ENCODE measurements around the gene PTCH2. TPM values are rescaled to one million over a fixed set of nuclear protein-coding genes. Genes with fewer than 3 reads are reported as not detected.

Gene PTCH2
- total RNA-seq (2022): 0.56 and 0.79 TPM in 2 replicates
- Bru-seq, nascent RNA: percentile 37 among the genes with signal in this experiment
- percentile 57 among the genes with signal in this experiment for BruChase-seq, experiment 1, labeled RNA remaining after a 6-hour chase
- BruChase-seq, experiment 2, labeled RNA remaining after a 2-hour chase: percentile 49 among the genes with signal in this experiment
- long read RNA-seq: 0 reads

GRCh38 chr1:44842862-44843655 lies at the start of gene PTCH2:
Gene PTCH2 (minus strand): TSS chr1:44843253. CDS start chr1:44842932, 321 bp downstream.
- ChIA-PET CTCF (interaction anchor here (0.6 to 1.1 kb wide), 3 partner anchors 16 to 1086 kb away, joined by 3 to 4 read pairs (median 3); no protein-coding TSS in a partner anchor), POLR2A (interaction anchor here (1.5 kb wide), 1 partner anchor 12 kb away, joined by 3 read pairs; no protein-coding TSS in a partner anchor)
- DNase-seq (ENCODE audit: unreplicated experiment): no peak
- H3K36me3 Mint-ChIP-seq (ENCODE audit: insufficient read depth, unreplicated experiment): peaks cover 5% of the 10 kb centered on the region
- no peaks in the 10 kb centered on the region for H3K4me1 Mint-ChIP-seq (ENCODE audit: insufficient read depth, unreplicated experiment)
- TF ChIP-seq, protein P1, sequence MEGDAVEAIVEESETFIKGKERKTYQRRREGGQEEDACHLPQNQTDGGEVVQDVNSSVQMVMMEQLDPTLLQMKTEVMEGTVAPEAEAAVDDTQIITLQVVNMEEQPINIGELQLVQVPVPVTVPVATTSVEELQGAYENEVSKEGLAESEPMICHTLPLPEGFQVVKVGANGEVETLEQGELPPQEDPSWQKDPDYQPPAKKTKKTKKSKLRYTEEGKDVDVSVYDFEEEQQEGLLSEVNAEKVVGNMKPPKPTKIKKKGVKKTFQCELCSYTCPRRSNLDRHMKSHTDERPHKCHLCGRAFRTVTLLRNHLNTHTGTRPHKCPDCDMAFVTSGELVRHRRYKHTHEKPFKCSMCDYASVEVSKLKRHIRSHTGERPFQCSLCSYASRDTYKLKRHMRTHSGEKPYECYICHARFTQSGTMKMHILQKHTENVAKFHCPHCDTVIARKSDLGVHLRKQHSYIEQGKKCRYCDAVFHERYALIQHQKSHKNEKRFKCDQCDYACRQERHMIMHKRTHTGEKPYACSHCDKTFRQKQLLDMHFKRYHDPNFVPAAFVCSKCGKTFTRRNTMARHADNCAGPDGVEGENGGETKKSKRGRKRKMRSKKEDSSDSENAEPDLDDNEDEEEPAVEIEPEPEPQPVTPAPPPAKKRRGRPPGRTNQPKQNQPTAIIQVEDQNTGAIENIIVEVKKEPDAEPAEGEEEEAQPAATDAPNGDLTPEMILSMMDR (IDR thresholded peaks at IDR 0.05; ENCODE audit: unreplicated experiment): no peak
- no TSS peak for BruUV-seq (replicated peaks)
- no peak within 1 kb of the TSS for H3K27ac Mint-ChIP-seq (ENCODE audit: low read depth, unreplicated experiment)
- no peaks in the 10 kb centered on the region for H3K27me3 Mint-ChIP-seq (ENCODE audit: insufficient read depth, unreplicated experiment)
- intact Hi-C loops (cut with micrococcal nuclease): no loop called here
- H3K9me3 Mint-ChIP-seq (ENCODE audit: unreplicated experiment): no peaks in the 10 kb centered on the region
- no peak within 1 kb of the TSS for H3K4me3 Mint-ChIP-seq (ENCODE audit: unreplicated experiment)

DNA sequence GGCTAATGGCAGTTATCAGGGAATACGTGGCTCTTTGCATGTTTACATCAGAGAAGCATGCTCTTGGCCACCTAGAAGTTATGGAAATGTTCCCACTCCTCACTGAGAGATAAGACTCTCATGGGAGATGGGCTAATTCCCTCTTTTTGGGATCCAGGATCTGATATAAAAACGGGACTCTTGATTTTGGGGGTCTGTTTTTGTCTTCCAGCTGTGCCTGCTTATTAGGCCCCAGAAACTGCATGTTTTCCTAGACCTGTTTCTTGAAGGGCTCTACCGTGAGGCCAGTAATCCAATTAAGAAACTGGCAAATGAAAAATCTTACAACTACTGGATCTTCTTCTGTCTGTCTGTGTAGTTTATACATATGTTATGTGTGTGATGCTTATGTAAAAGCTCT lies 47.0 kb upstream of the PTCH2 start:
- H3K36me3 Mint-ChIP-seq (ENCODE audit: insufficient read depth, unreplicated experiment): peaks cover 12% of the 10 kb centered on the region
- H3K27ac Mint-ChIP-seq (ENCODE audit: low read depth, unreplicated experiment): no peak overlapping the region
- TF ChIP-seq, protein P1 (IDR thresholded peaks at IDR 0.05; ENCODE audit: unreplicated experiment): no peak
- BruUV-seq (replicated peaks): no TSS peak
- DNase-seq (ENCODE audit: unreplicated experiment): no peak
- ChIA-PET POLR2A (interaction anchor here (1.3 kb wide), 1 partner anchor 42 kb away, joined by 3 read pairs; no protein-coding TSS in a partner anchor), CTCF (no interaction called here)
- intact Hi-C loops (cut with micrococcal nuclease): no loop called here
- H3K9me3 Mint-ChIP-seq (ENCODE audit: unreplicated experiment): peaks cover 16% of the 10 kb centered on the region
- H3K4me3 Mint-ChIP-seq (ENCODE audit: unreplicated experiment): no peak overlapping the region
- H3K4me1 Mint-ChIP-seq (ENCODE audit: insufficient read depth, unreplicated experiment): no peaks in the 10 kb centered on the region
- no peaks in the 10 kb centered on the region for H3K27me3 Mint-ChIP-seq (ENCODE audit: insufficient read depth, unreplicated experiment)

DNA sequence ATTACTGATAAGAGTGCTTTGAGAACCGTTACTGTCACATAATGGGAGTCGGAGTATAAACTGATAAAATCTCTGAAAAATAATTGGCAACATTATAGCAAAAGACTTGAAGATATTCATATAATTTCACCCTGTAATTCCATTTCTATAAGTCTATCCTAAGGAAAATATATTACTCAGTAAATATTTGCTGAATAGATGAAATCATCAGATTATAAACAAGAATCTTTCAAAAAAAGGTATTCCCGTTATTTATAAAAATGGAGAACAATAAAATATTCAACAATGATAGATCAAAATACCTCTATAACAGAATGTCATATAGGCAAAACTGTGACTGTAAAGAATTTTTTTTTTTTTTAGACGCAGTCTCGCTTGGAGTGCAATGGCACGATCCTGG lies 42.4 kb upstream of the PTCH2 start:
- DNase-seq (ENCODE audit: unreplicated experiment): no peak

GRCh38 chr1:44884746-44885145 lies 41.7 kb upstream of the PTCH2 start:
- ChIA-PET POLR2A (no interaction called here), CTCF (interaction anchor here (0.6 to 0.9 kb wide), 3 partner anchors 50 to 129 kb away, joined by 3 read pairs; no protein-coding TSS in a partner anchor)
- H3K27ac Mint-ChIP-seq (ENCODE audit: low read depth, unreplicated experiment): no peak overlapping the region
- H3K9me3 Mint-ChIP-seq (ENCODE audit: unreplicated experiment): peaks cover 8% of the 10 kb centered on the region
- H3K4me1 Mint-ChIP-seq (ENCODE audit: insufficient read depth, unreplicated experiment): peaks cover 10% of the 10 kb centered on the region
- no peak for DNase-seq (ENCODE audit: unreplicated experiment)
- no TSS peak for BruUV-seq (replicated peaks)
- H3K27me3 Mint-ChIP-seq (ENCODE audit: insufficient read depth, unreplicated experiment): no peaks in the 10 kb centered on the region
- TF ChIP-seq, protein P1 (IDR thresholded peaks at IDR 0.05; ENCODE audit: unreplicated experiment): no peak
- intact Hi-C loops (cut with micrococcal nuclease): no loop called here
- H3K36me3 Mint-ChIP-seq (ENCODE audit: insufficient read depth, unreplicated experiment): peaks cover 34% of the 10 kb centered on the region
- H3K4me3 Mint-ChIP-seq (ENCODE audit: unreplicated experiment): no peak overlapping the region

More for the DNA sequence above, 42.4 kb upstream of the PTCH2 start:
- H3K4me3 Mint-ChIP-seq (ENCODE audit: unreplicated experiment): no peak overlapping the region
- peaks cover 10% of the 10 kb centered on the region for H3K4me1 Mint-ChIP-seq (ENCODE audit: insufficient read depth, unreplicated experiment)
- H3K9me3 Mint-ChIP-seq (ENCODE audit: unreplicated experiment): peaks cover 9% of the 10 kb centered on the region
- intact Hi-C loops (cut with micrococcal nuclease): no loop called here
- no peak overlapping the region for H3K27ac Mint-ChIP-seq (ENCODE audit: low read depth, unreplicated experiment)
- BruUV-seq (replicated peaks): no TSS peak
- H3K36me3 Mint-ChIP-seq (ENCODE audit: insufficient read depth, unreplicated experiment): peaks cover 33% of the 10 kb centered on the region
- CTCF ChIA-PET: interaction anchor here (0.6 to 1.9 kb wide), 4 partner anchors 35 to 129 kb away, joined by 3 to 6 read pairs (median 4); no protein-coding TSS in a partner anchor
- POLR2A ChIA-PET: no interaction called here
- H3K27me3 Mint-ChIP-seq (ENCODE audit: insufficient read depth, unreplicated experiment): no peaks in the 10 kb centered on the region
- TF ChIP-seq, protein P1 (IDR thresholded peaks at IDR 0.05; ENCODE audit: unreplicated experiment): no peak

All from MCF 10A (cell line).